OCI-LY3 (cell line): ENCODE data around the gene MEIS3.

ENCODE experiments used
- H2AFZ ChIP-seq: fragments of 200-600, 300-600 bp; shearing (Covaris generic); 2 replicates; pipeline ENCODE4 v1.6.0; 2014; ENCODE audit warnings: antibody characterized with exemption, low read depth, low read length
- H3K27ac ChIP-seq: fragments of 200-600, 300-600 bp; sonication (generic); 2 replicates; pipeline ENCODE4 v1.5.1; 2014; ENCODE audit warnings: mild to moderate bottlenecking, low read length, moderate library complexity, mixed read lengths
- H3K27me3 ChIP-seq: fragments of 200-600, 300-600 bp; sonication (generic); 2 replicates; pipeline ENCODE4 v1.6.1; 2014; ENCODE audit warnings: low read depth, low read length, mixed read lengths
- H3K36me3 ChIP-seq: fragments of 200-600, 300-600 bp; sonication (generic); replicated peaks from 2 replicates; pipeline ENCODE3; 2014; ENCODE audit warnings: low read depth, low read length, mixed read lengths
- H3K4me1 ChIP-seq: fragments of 300-600, 200-600 bp; sonication (generic); 2 replicates; pipeline ENCODE4 v1.6.1; 2014; ENCODE audit warnings: low read length, mixed read lengths
- H3K4me2 ChIP-seq: fragments of 200-600, 300-600 bp; sonication (generic); 2 replicates; pipeline ENCODE4 v1.6.1; 2014; ENCODE audit warnings: low read length, mixed read lengths
- H3K4me3 ChIP-seq: fragments of 300-600, 200-600 bp; sonication (generic); 2 replicates; pipeline ENCODE4 v1.5.1; 2014; ENCODE audit warnings: antibody characterized with exemption, mild to moderate bottlenecking, low read length, moderate library complexity
- H3K79me2 ChIP-seq: fragments of 300-600, 200-600 bp; shearing (Covaris generic); 2 replicates; pipeline ENCODE4 v1.6.1; 2014; ENCODE audit warnings: mild to moderate bottlenecking, low read length, mixed read lengths
- H3K9ac ChIP-seq: fragments of 300-600, 200-600 bp; shearing (Covaris generic); 2 replicates; pipeline ENCODE4 v1.6.0; 2014; ENCODE audit warnings: mild to moderate bottlenecking, low read length, moderate library complexity
- H3K9me3 ChIP-seq: fragments of 200-600, 300-600 bp; shearing (Covaris generic); 2 replicates; pipeline ENCODE4 v1.6.1; 2014; ENCODE audit warnings: low read length, mixed read lengths; ENCODE audit not compliant: insufficient read depth
- H4K20me1 ChIP-seq: fragments of 200-600, 300-600 bp; sonication (generic); 2 replicates; pipeline ENCODE4 v1.6.1; 2016; ENCODE audit warnings: low read length, mixed read lengths; ENCODE audit not compliant: insufficient read depth
- EZH2phosphoT487 ChIP-seq: fragments of 200-600 bp; shearing (Covaris generic); IDR thresholded peaks from 2 replicates; pipeline ENCODE4 v1.6.1; 2018; ENCODE audit warnings: antibody characterized with exemption, mixed run types, low read depth
- TF ChIP-seq, protein P1 (sequence below): fragments of 200-600, 300-600 bp; sonication (generic); IDR thresholded peaks from 2 replicates; pipeline ENCODE4 v1.5.1; 2014; ENCODE audit warnings: antibody characterized with exemption, low read length, low read depth

Gene MEIS3

DNA sequence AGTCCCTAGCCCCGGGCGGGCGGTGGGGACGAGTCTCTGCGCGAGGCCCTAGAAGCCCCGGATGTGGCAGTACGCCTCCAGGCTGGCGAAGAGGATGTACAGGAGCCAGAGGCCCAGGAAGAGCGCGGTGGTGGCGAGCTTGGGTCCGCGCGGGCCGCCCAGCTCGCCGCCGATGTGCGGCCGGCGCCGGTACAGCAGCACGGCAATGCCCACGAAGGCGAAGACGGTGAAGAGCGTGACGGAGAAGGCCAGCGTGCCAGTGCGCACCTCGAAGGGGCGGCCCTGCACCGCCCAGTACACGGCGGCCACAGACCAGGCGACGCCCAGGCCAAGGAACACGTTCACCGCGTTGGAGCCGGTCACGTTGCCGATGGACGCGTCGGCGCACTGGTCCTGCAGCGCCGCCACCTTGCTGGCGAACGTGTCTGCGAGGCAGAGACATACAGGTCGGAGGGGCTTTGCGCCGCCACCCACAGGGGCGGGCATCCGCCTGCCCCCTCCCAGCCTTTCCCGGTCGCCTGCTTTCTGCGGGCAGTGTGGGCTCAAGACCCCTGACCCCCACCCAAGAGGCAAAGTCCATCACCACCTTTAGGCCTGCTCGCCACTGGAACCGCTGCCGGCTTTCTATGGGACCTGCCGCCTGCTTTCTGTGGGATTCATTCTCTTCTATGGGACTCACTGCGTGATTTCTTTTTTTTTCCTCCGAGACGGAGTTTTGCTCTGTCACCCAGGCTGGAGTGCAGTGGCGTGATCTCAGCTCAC lies 10.9 kb upstream of the MEIS3 start:
- no peaks in the 10 kb centered on the region for H3K36me3 ChIP-seq
- no peaks in the 10 kb centered on the region for H4K20me1 ChIP-seq
- TF ChIP-seq EZH2phosphoT487 = no peak
- TF ChIP-seq, protein P1, sequence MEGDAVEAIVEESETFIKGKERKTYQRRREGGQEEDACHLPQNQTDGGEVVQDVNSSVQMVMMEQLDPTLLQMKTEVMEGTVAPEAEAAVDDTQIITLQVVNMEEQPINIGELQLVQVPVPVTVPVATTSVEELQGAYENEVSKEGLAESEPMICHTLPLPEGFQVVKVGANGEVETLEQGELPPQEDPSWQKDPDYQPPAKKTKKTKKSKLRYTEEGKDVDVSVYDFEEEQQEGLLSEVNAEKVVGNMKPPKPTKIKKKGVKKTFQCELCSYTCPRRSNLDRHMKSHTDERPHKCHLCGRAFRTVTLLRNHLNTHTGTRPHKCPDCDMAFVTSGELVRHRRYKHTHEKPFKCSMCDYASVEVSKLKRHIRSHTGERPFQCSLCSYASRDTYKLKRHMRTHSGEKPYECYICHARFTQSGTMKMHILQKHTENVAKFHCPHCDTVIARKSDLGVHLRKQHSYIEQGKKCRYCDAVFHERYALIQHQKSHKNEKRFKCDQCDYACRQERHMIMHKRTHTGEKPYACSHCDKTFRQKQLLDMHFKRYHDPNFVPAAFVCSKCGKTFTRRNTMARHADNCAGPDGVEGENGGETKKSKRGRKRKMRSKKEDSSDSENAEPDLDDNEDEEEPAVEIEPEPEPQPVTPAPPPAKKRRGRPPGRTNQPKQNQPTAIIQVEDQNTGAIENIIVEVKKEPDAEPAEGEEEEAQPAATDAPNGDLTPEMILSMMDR = no peak
- H3K27me3 ChIP-seq = peaks cover 14% of the 10 kb centered on the region
- no peak overlapping the region for H3K4me3 ChIP-seq
- no peaks in the 10 kb centered on the region for H3K9me3 ChIP-seq
- no peak overlapping the region for H3K27ac ChIP-seq
- no peak overlapping the region for H3K9ac ChIP-seq
- H2AFZ ChIP-seq = no peak overlapping the region
- no peaks in the 10 kb centered on the region for H3K79me2 ChIP-seq
- peaks cover 30% of the 10 kb centered on the region for H3K4me1 ChIP-seq
- no peak overlapping the region for H3K4me2 ChIP-seq

DNA sequence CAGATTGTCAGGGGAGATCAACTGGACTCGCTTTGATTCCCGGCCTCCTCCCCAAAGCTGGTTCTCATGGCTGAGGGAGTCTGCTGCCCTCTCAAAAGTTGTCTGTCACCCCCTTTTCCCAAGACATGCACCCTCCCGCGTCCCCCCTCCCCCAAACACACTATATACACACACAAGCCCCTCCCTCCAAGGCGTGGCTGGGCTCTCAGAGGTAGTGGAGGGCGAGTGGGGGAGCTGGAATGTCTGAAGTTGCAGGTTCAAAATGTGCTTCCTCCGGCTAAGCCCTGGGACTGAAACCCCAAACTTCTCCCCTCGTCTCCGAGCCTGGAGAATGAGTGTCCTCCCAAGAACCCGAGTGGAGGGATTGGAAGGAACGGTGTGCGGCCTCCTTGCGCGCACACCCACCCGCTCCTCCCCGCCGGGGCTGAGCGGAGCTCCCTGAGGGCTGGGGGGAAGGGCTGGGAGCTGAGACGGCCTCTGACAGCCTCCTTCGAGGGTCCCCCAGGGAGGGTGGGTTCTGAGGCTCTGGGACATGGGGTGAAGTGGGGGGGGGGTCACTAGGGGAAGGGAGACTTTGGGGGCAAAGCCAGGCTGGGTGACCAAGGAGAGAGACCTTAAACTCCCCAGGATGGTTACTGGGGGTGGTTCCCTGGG lies 9.9 kb upstream of the MEIS3 start:
- Histone ChIP-seq H3K27me3 (peaks cover 7% of the 10 kb centered on the region), H4K20me1 (no peaks in the 10 kb centered on the region), H2AFZ (no peak overlapping the region), H3K27ac (no peak overlapping the region), H3K4me3 (peak overlapping the region; percentile 76; the same call in 1 of the 2 replicates), H3K4me1 (peaks cover 23% of the 10 kb centered on the region), H3K9ac (no peak overlapping the region), H3K9me3 (no peaks in the 10 kb centered on the region), H3K79me2 (no peaks in the 10 kb centered on the region), H3K4me2 (peak overlapping the region; percentile 99; the same call in 1 of the 2 replicates), H3K36me3 (no peaks in the 10 kb centered on the region)
- TF ChIP-seq, protein P1 = no peak
- TF ChIP-seq EZH2phosphoT487 = no peak

DNA sequence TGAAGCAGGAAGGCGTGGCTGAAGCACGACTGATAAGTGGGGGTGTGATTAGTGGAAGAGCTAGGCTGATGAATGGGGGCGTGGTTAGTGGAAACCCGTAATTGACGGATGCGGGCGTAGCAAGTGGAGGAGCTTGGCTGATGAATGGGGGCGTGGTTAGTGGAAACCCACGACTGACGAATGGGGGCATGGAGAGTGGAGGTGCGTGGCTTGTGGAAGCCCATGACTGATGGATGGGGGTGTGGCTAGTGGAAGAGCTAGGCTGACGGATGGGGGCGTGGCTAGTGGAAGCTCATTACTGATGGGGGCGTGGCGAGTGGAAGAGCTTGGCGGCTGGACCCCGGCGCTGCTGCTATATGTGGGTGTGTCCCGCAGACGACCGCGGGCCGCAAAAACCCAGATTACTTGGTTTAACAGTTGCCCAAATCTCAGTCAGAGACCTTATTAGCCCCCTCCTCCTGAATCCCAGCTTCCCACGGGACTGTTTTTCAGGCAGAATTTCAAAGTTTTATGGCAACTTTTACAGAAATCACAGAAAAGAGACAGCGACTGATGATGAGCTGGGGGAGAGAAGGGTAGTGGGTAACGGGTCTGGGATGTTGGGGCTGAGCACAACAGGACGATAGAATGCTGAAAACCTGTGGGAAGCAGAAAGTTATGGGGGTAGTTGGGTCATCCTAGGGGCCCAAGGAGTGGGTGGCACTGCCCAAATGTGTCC lies 9.0 kb upstream of the MEIS3 start:
- H3K9ac ChIP-seq = peak overlapping the region; percentile 33
- no peak overlapping the region for H3K27ac ChIP-seq
- peak overlapping the region; percentile 76 for H3K4me3 ChIP-seq

More for the DNA sequence above, 9.0 kb upstream of the MEIS3 start:
- no peaks in the 10 kb centered on the region for H3K79me2 ChIP-seq
- H3K4me2 ChIP-seq = peak overlapping the region; percentile 99
- H3K27me3 ChIP-seq = peaks cover 7% of the 10 kb centered on the region
- no peaks in the 10 kb centered on the region for H3K36me3 ChIP-seq
- no peaks in the 10 kb centered on the region for H3K9me3 ChIP-seq
- TF ChIP-seq, protein P1 = no peak
- TF ChIP-seq EZH2phosphoT487 = no peak
- H2AFZ ChIP-seq = peak overlapping the region; percentile 69; the same call in 1 of the 2 replicates
- no peaks in the 10 kb centered on the region for H4K20me1 ChIP-seq
- H3K4me1 ChIP-seq = peaks cover 22% of the 10 kb centered on the region
